Esophagus squamous epithelium (tissue), 4 donors: Measurements from ENCODE around the gene TFDP2.
"Not testable (repeated sequence)": the region's sequence is repeated elsewhere in the genome, so short reads cannot be mapped to it uniquely, and the experiment has no call there.

ENCODE experiments used
- CTCF ChIP-seq, 6 experiments: fragments of 450-650 bp in 4 of 6; fragments of 200-600 bp in 2 of 6; sonication (generic) in 2 of 6; IDR thresholded peaks; one replicate each; pipeline ENCODE4 v1.5.1; 2016 to 2019; ENCODE audit warnings: antibody characterized with exemption in 6 of 6, mild to moderate bottlenecking in 4 of 6, moderate library complexity in 4 of 6
- POLR2A ChIP-seq, 4 donors: fragments of 450-650 bp; IDR thresholded peaks; one replicate each; pipeline ENCODE4 v1.6.1; 2017; ENCODE audit warnings: antibody characterized with exemption in 4 of 4, mild to moderate bottlenecking in 4 of 4, moderate library complexity in 3 of 4

- TF ChIP-seq CTCF, POLR2A (IDR thresholded peaks at IDR 0.05): not testable (repeated sequence)
These were observed 223.7 kb downstream of the TFDP2 start for GRCh38 chr3:141925677-141926076.
